Upper lobe of left lung (tissue), 4 donors: Measurements from ENCODE around the gene RAB11B.
A peak's percentile ranks its signal among the peaks of the same experiment; 100 is the strongest.

Experiments used
- EP300 ChIP-seq, 4 donors: sonication (generic); formaldehyde crosslinking; IDR thresholded peaks; one replicate each; pipeline ENCODE4 v1.5.1; 2017; ENCODE audit warnings: antibody characterized with exemption in 4 of 4, control low read depth in 2 of 4
- POLR2A ChIP-seq, 4 donors: fragments of 450-650 bp; IDR thresholded peaks; one replicate each; pipeline ENCODE4 v1.5.1; 2016 to 2017; ENCODE audit warnings: antibody characterized with exemption in 4 of 4, mild to moderate bottlenecking in 2 of 4
- POLR2AphosphoS5 ChIP-seq, 2 donors: sonication (generic); formaldehyde crosslinking; IDR thresholded peaks; one replicate each; pipeline ENCODE4 v1.5.1; 2017; ENCODE audit warnings: antibody characterized with exemption in 2 of 2
- TF ChIP-seq, protein P1 (sequence below), 6 experiments: fragments of 450-650 bp in 4 of 6; fragments of 200-600 bp in 2 of 6; sonication (generic) in 2 of 6; IDR thresholded peaks; one replicate each; pipeline ENCODE4 v1.5.1; 2016 to 2019; ENCODE audit warnings: antibody characterized with exemption in 6 of 6

DNA sequence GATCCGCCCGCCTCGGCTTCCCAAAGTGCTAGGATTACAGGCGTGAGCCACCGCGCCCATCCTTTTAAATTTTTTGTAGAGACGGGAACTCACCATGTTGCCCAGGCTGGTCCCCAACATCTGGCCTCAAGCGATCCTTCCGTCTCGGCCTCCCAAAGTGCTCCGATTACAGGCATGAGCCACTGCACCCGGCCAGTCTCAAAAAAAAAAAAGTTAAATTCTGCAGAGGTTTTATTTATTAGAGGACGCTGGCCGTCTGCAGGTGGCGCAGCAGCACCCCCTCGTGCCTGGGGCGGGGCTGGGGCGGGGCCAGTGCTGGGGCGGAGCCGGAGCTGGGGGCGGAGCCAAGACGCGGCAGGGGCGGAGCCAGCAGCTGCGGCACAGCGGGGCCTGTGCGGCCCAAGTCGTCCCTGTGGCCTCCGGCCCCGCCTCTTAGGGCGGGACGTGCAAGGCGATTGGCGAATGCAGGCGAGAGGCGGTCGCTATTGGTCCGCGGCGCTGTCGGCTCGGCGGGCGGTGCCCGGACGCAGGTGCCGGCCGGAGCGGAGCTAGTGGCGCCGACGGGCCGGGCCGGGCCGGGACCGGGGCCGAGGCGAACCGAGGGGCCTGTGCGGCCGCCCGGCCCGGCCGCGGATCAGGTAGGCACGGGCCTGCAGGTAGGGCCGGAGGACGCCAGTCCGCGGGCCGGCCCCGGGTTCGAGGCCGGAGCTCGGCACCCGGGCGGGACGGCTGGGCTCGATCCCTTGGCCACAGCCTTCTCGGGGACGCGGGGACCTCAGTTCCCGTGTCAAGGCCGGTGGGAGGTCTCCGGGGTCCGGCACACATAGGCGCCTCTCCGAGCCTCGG is 22.8 kb downstream of the RAB11B start, which contains the start of gene MARCHF2:
- TF ChIP-seq, protein P1, sequence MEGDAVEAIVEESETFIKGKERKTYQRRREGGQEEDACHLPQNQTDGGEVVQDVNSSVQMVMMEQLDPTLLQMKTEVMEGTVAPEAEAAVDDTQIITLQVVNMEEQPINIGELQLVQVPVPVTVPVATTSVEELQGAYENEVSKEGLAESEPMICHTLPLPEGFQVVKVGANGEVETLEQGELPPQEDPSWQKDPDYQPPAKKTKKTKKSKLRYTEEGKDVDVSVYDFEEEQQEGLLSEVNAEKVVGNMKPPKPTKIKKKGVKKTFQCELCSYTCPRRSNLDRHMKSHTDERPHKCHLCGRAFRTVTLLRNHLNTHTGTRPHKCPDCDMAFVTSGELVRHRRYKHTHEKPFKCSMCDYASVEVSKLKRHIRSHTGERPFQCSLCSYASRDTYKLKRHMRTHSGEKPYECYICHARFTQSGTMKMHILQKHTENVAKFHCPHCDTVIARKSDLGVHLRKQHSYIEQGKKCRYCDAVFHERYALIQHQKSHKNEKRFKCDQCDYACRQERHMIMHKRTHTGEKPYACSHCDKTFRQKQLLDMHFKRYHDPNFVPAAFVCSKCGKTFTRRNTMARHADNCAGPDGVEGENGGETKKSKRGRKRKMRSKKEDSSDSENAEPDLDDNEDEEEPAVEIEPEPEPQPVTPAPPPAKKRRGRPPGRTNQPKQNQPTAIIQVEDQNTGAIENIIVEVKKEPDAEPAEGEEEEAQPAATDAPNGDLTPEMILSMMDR (IDR thresholded peaks at IDR 0.05): peak; percentile 45 to 75 (median 65)
- TF ChIP-seq POLR2AphosphoS5 (IDR thresholded peaks at IDR 0.05) (peak in 1 of 2 donors; percentile 34), EP300 (IDR thresholded peaks at IDR 0.05) (no peak), POLR2A (IDR thresholded peaks at IDR 0.05) (peak in 3 of 4 donors; percentile 24 to 76 (median 46))
